Ishikawa (cell line): ENCODE results near the gene TRIM72.

Experiments used
- CEBPB ChIP-seq: IDR thresholded peaks from 2 replicates; pipeline ENCODE4 v1.6.1; 2012
- CREB1 ChIP-seq: IDR thresholded peaks from 2 replicates; pipeline ENCODE4 v1.6.1; 2012; ENCODE audit warnings: low read depth
- EGR1 ChIP-seq: IDR thresholded peaks from 2 replicates; pipeline ENCODE4 v1.6.1; 2012
- EP300 ChIP-seq: IDR thresholded peaks from 2 replicates; pipeline ENCODE4 v1.6.1; 2012; ENCODE audit warnings: borderline replicate concordance
- FOXM1 ChIP-seq: IDR thresholded peaks from 2 replicates; pipeline ENCODE4 v1.6.1; 2012; ENCODE audit warnings: low read depth, borderline replicate concordance
- MAX ChIP-seq: IDR thresholded peaks from 2 replicates; pipeline ENCODE4 v1.6.1; 2012
- NFIC ChIP-seq: IDR thresholded peaks from 2 replicates; pipeline ENCODE4 v1.6.1; 2012
- RAD21 ChIP-seq: IDR thresholded peaks from 2 replicates; pipeline ENCODE4 v1.6.1; 2012; ENCODE audit warnings: low read depth
- TAF1 ChIP-seq: IDR thresholded peaks from 2 replicates; pipeline ENCODE4 v1.6.1; 2012; ENCODE audit warnings: low read depth, mild to moderate bottlenecking
- TCF12 ChIP-seq: IDR thresholded peaks from 2 replicates; pipeline ENCODE4 v1.6.1; 2012; ENCODE audit warnings: low read depth
- TEAD4 ChIP-seq: IDR thresholded peaks from 2 replicates; pipeline ENCODE4 v1.6.1; 2012
- YY1 ChIP-seq: IDR thresholded peaks from 2 replicates; pipeline ENCODE4 v1.6.1; 2012; ENCODE audit warnings: low read depth
- ZBTB7A ChIP-seq: IDR thresholded peaks from 2 replicates; pipeline ENCODE4 v1.6.1; 2012; ENCODE audit warnings: low read depth
- TF ChIP-seq, protein P1 (sequence below): IDR thresholded peaks from 2 replicates; pipeline ENCODE4 v1.6.1; 2012; ENCODE audit warnings: low read depth, mild to moderate bottlenecking
- TF ChIP-seq, protein P2 (sequence below): IDR thresholded peaks from 2 replicates; pipeline ENCODE4 v1.6.1; 2012

The TRIM72 gene

DNA sequence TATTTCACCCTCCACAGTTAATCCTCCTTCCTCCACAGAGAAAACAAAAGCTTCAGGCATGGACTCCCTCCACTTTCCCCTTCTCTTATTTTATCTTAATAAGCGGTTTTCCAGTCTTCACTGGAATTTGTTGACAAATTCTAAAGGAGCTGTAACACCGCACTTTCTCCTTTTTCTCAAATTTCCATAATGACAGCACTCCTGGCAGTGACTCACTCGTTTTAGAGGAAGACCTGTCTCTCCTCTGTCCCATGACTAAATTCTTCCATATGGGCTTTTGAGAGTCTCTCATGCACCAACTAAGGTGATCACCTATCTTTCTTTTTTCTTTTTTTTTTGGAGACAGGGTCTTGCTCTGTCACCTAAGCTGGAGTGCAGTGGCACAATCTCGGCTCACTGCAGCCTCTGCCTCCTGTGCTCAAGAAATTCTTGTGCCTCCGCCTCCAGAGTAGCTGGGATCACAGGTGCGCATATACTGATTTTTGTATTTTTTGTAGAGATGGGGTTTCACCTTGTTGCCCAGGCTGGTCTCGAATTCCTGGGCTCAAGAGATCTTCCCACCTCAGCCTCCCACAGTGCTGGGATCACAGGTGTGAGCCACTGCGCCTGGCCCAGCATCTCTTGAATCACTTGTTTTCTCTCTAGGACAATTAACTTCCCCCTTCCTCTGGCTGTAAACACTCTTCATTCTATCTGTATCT lies 53.6 kb downstream of the TRIM72 start:
- no peak for TF ChIP-seq TAF1
- no peak for TF ChIP-seq EGR1
- no peak for TF ChIP-seq YY1
- TF ChIP-seq ZBTB7A = no peak
- TF ChIP-seq, protein P1, sequence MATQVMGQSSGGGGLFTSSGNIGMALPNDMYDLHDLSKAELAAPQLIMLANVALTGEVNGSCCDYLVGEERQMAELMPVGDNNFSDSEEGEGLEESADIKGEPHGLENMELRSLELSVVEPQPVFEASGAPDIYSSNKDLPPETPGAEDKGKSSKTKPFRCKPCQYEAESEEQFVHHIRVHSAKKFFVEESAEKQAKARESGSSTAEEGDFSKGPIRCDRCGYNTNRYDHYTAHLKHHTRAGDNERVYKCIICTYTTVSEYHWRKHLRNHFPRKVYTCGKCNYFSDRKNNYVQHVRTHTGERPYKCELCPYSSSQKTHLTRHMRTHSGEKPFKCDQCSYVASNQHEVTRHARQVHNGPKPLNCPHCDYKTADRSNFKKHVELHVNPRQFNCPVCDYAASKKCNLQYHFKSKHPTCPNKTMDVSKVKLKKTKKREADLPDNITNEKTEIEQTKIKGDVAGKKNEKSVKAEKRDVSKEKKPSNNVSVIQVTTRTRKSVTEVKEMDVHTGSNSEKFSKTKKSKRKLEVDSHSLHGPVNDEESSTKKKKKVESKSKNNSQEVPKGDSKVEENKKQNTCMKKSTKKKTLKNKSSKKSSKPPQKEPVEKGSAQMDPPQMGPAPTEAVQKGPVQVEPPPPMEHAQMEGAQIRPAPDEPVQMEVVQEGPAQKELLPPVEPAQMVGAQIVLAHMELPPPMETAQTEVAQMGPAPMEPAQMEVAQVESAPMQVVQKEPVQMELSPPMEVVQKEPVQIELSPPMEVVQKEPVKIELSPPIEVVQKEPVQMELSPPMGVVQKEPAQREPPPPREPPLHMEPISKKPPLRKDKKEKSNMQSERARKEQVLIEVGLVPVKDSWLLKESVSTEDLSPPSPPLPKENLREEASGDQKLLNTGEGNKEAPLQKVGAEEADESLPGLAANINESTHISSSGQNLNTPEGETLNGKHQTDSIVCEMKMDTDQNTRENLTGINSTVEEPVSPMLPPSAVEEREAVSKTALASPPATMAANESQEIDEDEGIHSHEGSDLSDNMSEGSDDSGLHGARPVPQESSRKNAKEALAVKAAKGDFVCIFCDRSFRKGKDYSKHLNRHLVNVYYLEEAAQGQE = no peak
- no peak for TF ChIP-seq TEAD4
- TF ChIP-seq CEBPB = no peak
- TF ChIP-seq CREB1 = no peak
- TF ChIP-seq EP300 = no peak
- TF ChIP-seq NFIC = no peak
- TF ChIP-seq RAD21 = no peak
- TF ChIP-seq FOXM1 = no peak
- TF ChIP-seq, protein P2, sequence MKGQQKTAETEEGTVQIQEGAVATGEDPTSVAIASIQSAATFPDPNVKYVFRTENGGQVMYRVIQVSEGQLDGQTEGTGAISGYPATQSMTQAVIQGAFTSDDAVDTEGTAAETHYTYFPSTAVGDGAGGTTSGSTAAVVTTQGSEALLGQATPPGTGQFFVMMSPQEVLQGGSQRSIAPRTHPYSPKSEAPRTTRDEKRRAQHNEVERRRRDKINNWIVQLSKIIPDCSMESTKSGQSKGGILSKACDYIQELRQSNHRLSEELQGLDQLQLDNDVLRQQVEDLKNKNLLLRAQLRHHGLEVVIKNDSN = no peak
- no peak for TF ChIP-seq TCF12
- TF ChIP-seq MAX = no peak

DNA sequence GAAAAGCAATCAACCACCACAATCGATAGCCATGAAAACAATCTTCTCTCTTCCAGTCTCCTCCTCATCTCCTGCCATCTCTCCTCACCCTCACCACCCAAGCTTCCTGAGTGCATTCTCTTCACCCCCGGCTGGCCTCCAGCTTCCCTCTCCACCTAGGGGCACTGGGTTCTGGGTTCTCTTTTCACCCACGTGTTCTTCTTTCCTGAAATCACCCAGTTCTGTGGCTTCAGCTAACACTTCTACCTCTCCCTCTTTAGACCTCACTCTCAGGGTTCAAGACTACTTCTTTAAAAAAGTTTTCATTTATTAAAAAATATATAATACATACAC lies 54.1 kb downstream of the TRIM72 start:
- no peak for TF ChIP-seq YY1
- TF ChIP-seq FOXM1 = no peak
- TF ChIP-seq ZBTB7A = no peak
- TF ChIP-seq CREB1 = no peak
- TF ChIP-seq CEBPB = no peak
- TF ChIP-seq TAF1 = no peak
- no peak for TF ChIP-seq EP300
- TF ChIP-seq, protein P1 = no peak
- TF ChIP-seq RAD21 = no peak
- no peak for TF ChIP-seq TEAD4

DNA sequence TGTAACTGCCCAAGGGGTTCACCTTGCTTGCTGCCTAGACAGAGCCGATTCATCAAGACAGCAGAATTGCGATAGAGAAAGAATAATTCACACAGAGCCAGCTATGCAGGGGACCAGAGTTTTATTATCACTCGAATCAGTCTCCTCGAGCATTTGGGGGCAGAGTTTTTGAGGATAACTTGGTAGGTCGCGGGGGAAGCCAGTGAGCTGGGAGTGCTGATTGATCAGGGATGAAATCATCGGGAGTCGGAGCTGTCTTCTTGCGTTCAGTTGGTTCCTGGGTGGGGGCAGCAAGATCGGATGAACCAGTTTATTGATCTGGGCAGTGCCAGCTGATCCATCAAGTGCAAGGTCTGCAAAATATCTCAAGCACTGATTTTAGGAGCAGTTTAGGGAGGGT lies 55.0 kb downstream of the TRIM72 start:
- TF ChIP-seq, protein P2 = no peak

- no peak for TF ChIP-seq TEAD4
- no peak for TF ChIP-seq FOXM1
- no peak for TF ChIP-seq CEBPB
- no peak for TF ChIP-seq NFIC
Observed at GRCh38 chr16:31269541-31269940, 55.6 kb downstream of the TRIM72 start.

DNA sequence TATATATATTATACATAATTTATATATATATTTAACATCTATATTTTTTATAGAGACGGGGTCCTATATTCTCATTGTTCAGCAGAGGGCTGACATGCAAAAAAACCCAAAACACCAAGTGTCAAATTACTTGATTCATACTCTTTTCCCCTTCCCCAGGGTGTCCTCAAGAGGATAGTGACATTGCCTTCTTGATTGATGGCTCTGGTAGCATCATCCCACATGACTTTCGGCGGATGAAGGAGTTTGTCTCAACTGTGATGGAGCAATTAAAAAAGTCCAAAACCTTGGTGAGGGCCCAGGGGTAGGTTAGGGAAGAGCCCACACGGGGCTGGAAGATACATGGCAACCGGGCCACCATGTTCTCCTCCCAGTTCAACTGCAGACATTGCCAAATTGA lies 56.9 kb downstream of the TRIM72 start:
- TF ChIP-seq CEBPB (no peak), ZBTB7A (no peak), TEAD4 (no peak), TCF12 (no peak), MAX (no peak)
- TF ChIP-seq, protein P1 = no peak
